Prostate gland (tissue), 2 donors: Measurements from ENCODE around the gene GATD1. TPM values are rescaled to one million over a fixed set of nuclear protein-coding genes. Genes with fewer than 3 reads are reported as not detected.

Source experiments
- DNase-seq: peaks from one replicate; pipeline ENCODE4 v3.0.0-alpha.2; 2019; ENCODE audit warnings: low spot score
- H3K27ac ChIP-seq, 2 donors: fragments of 200-600 bp; sonication (generic); 2 replicates each; pipeline ENCODE4 v1.5.1; 2017 to 2019
- H3K27me3 ChIP-seq: fragments of 200-600 bp; sonication (generic); replicated peaks from 2 replicates; pipeline ENCODE4 v1.5.1; 2019; ENCODE audit not compliant: insufficient read depth
- H3K36me3 ChIP-seq, 2 donors: fragments of 200-600 bp; sonication (generic); 1 replicate in 1 of 2; 2 replicates in 1 of 2; pipeline versions ENCODE4 v1.5.1 to v1.8.1; 2017 to 2019
- H3K4me1 ChIP-seq: fragments of 200-600 bp; sonication (generic); replicated peaks from 2 replicates; pipeline ENCODE4 v1.5.1; 2019
- H3K4me3 ChIP-seq, 2 donors: fragments of 200-600 bp; sonication (generic); 2 replicates each; pipeline ENCODE4 v1.5.1; 2017 to 2019
- H3K9me3 ChIP-seq: fragments of 200-600 bp; sonication (generic); 2 replicates; pipeline ENCODE4 v1.5.1; 2017
- POLR2A ChIP-seq: fragments of 450-650 bp; IDR thresholded peaks from one replicate; pipeline ENCODE4 v1.6.1; 2016; ENCODE audit warnings: antibody characterized with exemption, mild to moderate bottlenecking
- POLR2AphosphoS5 ChIP-seq: sonication (generic); formaldehyde crosslinking; IDR thresholded peaks from one replicate; pipeline ENCODE4 v1.6.1; 2017; ENCODE audit warnings: antibody characterized with exemption
- WGBS: methylation state at CpG from one replicate; pipeline ENCODE4 v1.1.5; 2018; 5-methylcytosine and 5-hydroxymethylcytosine counted together
- intact Hi-C: fragments of 100-400 bp; cut with DNase I; formaldehyde crosslinking; loops from one replicate; pipeline ENCODE4 v1.14.2; 2022
- total RNA-seq, 2 donors: library from RNA; depleted of rRNA; stranded (reverse); fragments of >200 nt; gene quantifications; one replicate each; pipeline ENCODE4 v1.1.0, GENCODE V29; 2016
- TF ChIP-seq, protein P1 (sequence below), 4 experiments: fragments of 200-600 bp in 2 of 4; fragments of 450-650 bp in 2 of 4; sonication (generic) in 2 of 4; IDR thresholded peaks; 1 replicate in 3 of 4; 2 replicates in 1 of 4; pipeline ENCODE4 v1.5.1; 2016 to 2019; ENCODE audit warnings: antibody characterized with exemption in 4 of 4, mild to moderate bottlenecking in 2 of 4, moderate library complexity in 2 of 4

The GATD1 gene
- total RNA-seq, 2 donors from 2014 or later: 29.9 to 72.3 TPM

DNA sequence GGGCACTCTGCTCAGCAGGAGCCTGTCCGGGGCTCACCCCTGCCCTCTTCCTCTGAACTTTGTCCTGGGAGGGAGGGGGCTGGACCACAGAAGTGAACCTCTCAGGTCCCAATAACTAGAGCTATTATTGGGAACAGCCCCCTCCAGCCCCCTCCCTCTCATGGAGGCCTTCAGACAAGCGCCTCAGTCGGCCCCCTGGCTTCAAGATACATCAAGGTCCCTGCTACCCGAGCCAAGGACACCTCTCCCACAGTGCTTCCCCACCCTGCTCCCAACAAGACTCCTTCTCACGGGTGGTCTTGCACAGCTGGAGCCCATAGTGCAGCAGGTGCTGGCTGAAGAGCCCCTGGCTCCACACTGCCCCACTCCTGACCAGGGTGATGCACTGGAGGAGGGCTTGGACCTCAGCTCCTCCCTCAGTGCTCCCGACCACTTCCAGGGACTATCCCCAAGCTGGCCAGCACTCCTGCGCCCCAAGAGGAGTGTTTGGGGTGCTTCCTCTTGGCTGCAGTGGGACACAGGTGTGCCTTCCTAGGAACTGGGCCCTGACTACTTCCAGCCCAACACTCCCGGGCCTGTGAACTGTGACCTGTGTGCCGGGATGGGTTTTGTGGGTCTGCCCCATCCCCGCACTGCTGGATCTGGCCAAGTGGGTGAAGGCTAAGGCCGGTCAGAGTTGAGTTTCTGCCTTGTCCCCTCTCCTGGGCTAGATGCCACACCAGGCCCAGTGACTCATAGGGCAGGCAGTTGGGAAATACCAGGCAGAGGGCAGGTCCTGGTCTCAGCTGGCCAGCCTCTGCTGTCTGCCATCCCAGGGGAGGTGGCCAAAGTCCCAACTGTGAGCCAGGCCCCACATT is 43.6 kb upstream of the GATD1 start:
- H3K9me3 ChIP-seq: no peaks in the 10 kb centered on the region
- peaks cover 17% of the 10 kb centered on the region for H3K4me1 ChIP-seq
- H3K27ac ChIP-seq: peak overlapping the region; percentile 91
- TF ChIP-seq POLR2A: no peak
- TF ChIP-seq POLR2AphosphoS5: no peak
- TF ChIP-seq, protein P1, sequence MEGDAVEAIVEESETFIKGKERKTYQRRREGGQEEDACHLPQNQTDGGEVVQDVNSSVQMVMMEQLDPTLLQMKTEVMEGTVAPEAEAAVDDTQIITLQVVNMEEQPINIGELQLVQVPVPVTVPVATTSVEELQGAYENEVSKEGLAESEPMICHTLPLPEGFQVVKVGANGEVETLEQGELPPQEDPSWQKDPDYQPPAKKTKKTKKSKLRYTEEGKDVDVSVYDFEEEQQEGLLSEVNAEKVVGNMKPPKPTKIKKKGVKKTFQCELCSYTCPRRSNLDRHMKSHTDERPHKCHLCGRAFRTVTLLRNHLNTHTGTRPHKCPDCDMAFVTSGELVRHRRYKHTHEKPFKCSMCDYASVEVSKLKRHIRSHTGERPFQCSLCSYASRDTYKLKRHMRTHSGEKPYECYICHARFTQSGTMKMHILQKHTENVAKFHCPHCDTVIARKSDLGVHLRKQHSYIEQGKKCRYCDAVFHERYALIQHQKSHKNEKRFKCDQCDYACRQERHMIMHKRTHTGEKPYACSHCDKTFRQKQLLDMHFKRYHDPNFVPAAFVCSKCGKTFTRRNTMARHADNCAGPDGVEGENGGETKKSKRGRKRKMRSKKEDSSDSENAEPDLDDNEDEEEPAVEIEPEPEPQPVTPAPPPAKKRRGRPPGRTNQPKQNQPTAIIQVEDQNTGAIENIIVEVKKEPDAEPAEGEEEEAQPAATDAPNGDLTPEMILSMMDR (IDR thresholded peaks at IDR 0.05): no peak
- no peak for DNase-seq
- H3K4me3 ChIP-seq: peak overlapping the region; percentile 80 to 98
- no peaks in the 10 kb centered on the region for H3K27me3 ChIP-seq
- peaks cover 8 to 16% of the 10 kb centered on the region in 2 donors for H3K36me3 ChIP-seq
- WGBS: 60% methylated on average over 9 of the region's 11 CpGs
- intact Hi-C loops: no loop called here

DNA sequence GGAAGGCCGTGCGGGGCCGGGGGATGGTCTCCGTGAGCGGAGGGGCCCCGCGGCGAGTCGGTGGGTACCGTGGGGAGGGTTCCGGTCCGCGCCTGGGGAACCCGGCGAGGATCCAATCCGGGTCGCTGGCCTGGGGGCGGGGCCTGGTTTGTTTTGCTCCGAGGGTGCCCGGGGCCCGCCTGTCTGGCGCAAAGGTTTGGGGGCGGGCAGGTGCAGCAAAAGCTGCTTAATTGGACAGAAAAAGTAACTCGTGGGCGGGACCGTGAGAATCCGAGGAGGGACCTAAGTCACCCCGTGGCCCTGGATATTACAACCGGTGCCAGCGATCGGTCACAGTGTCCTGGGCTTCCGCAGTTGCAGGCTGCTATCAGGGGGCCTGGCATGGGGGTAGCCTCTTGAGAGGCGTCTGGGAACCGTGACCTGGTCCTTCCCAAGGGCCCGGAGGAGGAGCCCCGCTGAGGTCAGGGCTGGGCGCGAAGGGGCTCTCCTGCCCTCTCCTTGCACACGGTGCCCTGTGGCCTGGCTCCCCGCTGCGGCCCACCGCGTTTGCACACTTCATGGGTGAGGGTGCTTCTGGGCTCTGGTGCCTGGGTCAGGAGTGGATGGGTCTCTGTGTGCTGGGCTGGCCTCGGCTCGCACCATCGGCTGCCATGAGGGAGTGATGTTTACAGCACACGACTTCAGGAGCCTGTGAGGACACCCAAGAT is 42.8 kb upstream of the GATD1 start:
- H3K27ac ChIP-seq: peak overlapping the region; percentile 91
- peaks cover 10% of the 10 kb centered on the region for H3K4me1 ChIP-seq
- intact Hi-C loops: no loop called here
- WGBS: 0% methylated on average over 36 of the region's 47 CpGs
- DNase-seq: peak; percentile 87
- H3K9me3 ChIP-seq: no peaks in the 10 kb centered on the region
- H3K36me3 ChIP-seq: peaks cover 8 to 16% of the 10 kb centered on the region in 2 donors
- TF ChIP-seq, protein P1 (IDR thresholded peaks at IDR 0.05): no peak
- peak; percentile 54 for TF ChIP-seq POLR2AphosphoS5
- peak; percentile 68 for TF ChIP-seq POLR2A
- peak overlapping the region; percentile 80 to 98 for H3K4me3 ChIP-seq
- H3K27me3 ChIP-seq: no peaks in the 10 kb centered on the region

DNA sequence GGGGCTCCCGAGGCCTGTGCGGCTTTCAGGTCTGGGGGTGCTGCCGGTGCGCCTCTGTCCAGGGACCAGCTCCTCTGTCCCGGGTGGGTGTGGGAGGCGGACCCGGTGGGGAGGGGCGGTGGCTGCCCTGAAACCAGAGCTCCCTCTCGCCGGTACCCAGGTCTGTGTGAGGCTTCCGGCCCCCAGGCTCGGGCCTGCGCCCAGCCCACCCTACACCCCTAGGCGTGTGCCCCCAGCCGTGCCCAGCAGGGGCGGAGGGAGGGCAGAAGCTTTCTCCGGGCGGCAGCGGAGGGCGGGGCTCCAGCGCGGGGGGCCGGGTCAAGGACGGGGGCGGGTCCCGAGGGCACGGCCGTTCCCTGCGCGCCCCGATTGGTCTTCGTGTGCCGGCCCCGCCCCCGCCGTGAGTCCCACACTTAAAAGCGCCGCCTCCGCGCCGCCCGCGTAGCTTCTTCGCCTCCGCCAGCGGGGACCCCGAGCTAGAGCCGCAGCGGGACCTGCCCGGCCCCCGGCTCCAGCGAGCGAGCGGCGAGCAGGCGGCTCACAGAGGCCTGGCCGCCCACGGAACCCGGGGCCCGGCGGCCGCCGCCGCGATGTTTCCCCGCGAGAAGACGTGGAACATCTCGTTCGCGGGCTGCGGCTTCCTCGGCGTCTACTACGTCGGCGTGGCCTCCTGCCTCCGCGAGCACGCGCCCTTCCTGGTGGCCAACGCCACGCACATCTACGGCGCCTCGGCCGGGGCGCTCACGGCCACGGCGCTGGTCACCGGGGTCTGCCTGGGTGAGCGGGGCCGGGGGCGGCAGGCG is 42.0 kb upstream of the GATD1 start:
- no peaks in the 10 kb centered on the region for H3K9me3 ChIP-seq
- intact Hi-C loops: no loop called here
- peaks cover 5 to 9% of the 10 kb centered on the region in 2 donors for H3K36me3 ChIP-seq
- DNase-seq: peak; percentile 93
- H3K27me3 ChIP-seq: no peaks in the 10 kb centered on the region
- H3K27ac ChIP-seq: peak overlapping the region; percentile 91
- TF ChIP-seq, protein P1 (IDR thresholded peaks at IDR 0.05): peak in 2 of 4 experiments; percentile 23 to 39
- TF ChIP-seq POLR2A (peak; percentile 95), POLR2AphosphoS5 (peak; percentile 63)
- peak overlapping the region; percentile 80 to 98 for H3K4me3 ChIP-seq
- WGBS: 0% methylated on average over 49 of the region's 96 CpGs
- H3K4me1 ChIP-seq: peaks cover 8% of the 10 kb centered on the region

DNA sequence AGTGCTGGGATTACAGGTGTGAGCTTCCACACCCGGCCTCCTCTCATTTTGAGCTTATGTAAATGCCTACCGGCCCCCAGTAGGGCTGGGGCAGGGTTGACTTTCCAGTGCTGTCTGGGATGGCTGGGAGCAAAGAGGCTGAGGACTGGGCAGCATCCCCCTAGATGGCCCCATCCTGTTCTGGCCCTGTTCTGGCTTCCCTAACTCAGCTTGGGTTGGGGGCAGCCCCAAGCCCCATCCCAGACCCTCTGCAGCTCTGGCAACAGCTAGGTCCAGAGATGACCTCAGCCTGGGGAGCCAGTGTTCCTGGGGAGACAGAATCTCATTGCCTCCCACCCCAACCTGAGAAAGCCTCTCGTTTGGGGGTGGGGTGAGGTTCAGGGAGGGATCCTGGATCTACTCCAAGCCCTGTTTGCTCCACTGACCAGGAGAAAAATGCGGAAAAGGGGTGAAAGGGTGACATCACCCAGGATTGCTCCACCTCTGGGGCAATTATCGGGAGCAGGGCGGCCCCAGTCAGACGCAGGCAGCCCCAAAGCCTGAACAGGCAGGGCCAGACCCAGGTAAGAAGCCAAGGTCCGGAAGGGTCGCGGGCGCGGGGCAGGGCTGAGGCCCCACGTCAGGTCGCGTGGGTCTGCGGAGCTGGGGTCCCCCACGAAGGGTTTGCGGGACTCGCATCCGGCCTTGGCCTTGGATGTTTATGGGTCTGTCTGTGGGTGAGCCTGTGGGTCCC is 41.3 kb upstream of the GATD1 start, which contains the start of gene PNPLA2:
Gene PNPLA2 (plus strand): TSS at position 519 of the 733 bp plus-strand sequence. CDS start 805 bp downstream, outside the sequence.
- intact Hi-C loops: no loop called here
- Histone ChIP-seq H3K9me3 (no peaks in the 10 kb centered on the region), H3K36me3 (peaks cover under 1 to 5% of the 10 kb centered on the region in 2 donors), H3K27me3 (no peaks in the 10 kb centered on the region), H3K4me1 (peaks cover 7% of the 10 kb centered on the region), H3K27ac (peak within 1 kb of the TSS; percentile 91), H3K4me3 (peak within 1 kb of the TSS; percentile 80 to 98)
- no peak for DNase-seq
- 23% methylated on average over 20 of the region's 20 CpGs for WGBS
- TF ChIP-seq POLR2AphosphoS5: no peak
- TF ChIP-seq POLR2A: peak; percentile 57
- TF ChIP-seq, protein P1 (IDR thresholded peaks at IDR 0.05): no peak
